ELF-1 (cell line): ENCODE results near the gene SPTBN1.
A peak's percentile ranks its signal among the peaks of the same experiment; 100 is the strongest.
"Not testable (repeated sequence)": the region's sequence is repeated elsewhere in the genome, so short reads cannot be mapped to it uniquely, and the experiment has no call there.

Experiments
- DNase-seq: peaks from one replicate; pipeline ENCODE4 v3.0.0-alpha.2; 2016; ENCODE audit warnings: low read depth, low spot score

The SPTBN1 gene

DNA sequence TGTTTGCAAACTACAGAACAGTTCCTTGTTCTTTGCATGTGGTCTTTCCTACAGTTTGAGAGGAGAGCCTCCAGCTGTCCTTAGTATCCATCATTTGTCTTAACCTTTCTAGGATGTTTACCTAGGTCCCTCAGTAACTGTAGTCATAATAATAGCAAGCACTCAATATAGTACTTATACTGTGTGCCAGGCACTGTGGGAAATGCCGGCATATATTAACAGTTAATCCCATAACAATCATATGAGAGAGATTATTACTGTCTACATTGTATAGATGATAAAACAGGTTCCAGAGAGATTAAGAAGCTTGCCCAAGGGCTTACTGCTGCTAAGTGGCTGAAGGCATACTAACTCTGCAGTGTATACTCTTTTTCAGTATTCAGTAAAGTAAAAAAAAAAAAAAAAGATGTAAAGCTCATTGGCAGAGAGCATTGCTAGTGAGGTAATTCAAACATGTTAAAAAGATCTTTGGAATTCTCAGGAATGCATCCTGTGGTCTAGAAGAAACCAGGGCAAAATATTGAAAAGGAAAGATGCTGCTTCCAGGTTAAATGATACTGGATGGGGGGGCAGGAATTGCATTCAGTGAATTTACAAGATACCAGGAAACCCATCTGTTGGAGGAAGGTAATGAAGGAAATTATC is 72.3 kb downstream of the SPTBN1 start:
- no peak for DNase-seq

DNA sequence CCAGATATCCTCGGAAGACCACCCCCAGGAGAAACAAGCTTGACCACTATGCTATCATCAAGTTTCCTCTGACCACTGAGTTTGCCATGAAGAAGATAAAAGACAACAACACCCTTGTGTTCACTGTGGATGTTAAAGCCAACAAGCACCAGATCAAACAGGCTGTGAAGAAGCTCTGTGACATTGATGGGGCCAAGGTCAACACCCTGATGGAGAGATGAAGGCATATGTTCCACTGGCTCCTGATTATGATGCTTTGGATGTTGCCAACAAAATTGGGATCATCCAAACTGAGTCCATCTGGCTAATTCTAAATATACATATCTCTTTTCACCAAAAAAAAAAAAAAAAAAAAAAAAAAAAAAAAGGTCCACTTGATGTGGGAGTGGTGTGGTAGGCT is 73.4 kb downstream of the SPTBN1 start:
- not testable (repeated sequence) for DNase-seq

DNA sequence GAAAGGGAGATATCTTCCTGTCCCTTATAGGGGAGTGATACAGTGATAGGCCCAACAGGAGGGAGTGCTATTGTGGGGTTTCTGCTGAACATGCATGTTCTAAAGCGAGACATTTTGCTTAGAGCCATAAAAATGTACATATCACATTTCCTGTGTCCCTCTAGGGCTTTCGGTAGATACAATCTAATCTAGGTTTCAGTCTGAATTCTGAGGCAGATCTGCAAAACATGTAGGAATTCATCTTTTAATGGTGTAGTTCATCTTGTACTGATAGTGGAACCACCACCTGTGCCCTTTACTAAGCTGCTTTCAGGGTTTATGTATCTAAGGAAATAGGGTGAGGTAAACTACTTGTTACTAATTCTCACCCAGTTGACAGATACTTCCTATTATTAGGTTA is 73.8 kb downstream of the SPTBN1 start:
- DNase-seq = no peak

DNA sequence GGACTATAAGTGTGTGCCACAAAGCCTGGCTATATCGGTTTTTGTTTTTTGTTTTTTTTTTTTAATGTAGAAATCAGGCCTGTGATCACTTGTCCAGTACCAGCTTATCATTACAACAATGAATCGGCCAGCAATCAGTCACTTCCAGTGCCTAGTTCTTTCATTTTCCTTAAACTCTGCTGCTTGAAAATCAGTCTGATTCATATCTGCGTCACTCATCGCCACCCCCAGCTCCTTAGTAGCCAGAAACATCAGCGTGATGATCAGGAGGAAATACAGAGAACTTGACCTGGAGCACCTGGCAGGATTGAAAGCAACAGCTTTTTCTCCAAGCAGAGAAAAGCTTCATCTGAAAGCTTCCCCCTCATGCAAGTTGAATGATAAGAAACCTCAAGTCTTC is 75.4 kb downstream of the SPTBN1 start:
- DNase-seq = no peak

DNA sequence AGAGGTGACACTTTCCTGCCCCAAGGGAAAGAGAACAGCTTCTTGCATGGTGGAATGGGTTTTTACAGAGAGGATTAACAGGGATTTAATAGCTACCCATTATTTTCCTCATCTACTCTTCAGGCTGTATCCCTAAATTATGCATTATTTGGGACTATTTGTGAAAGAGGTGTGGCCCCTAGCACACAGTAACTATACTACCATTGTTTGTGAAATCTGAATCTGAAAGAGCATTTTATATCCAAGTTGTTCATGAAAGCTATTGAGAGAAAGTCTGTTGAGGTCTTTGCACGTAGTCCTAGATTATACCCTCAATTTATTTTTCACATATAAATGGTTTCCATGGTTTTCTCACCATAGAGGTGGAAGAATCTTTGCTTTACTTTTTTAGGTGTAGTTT is 78.1 kb downstream of the SPTBN1 start:
- no peak for DNase-seq

DNA sequence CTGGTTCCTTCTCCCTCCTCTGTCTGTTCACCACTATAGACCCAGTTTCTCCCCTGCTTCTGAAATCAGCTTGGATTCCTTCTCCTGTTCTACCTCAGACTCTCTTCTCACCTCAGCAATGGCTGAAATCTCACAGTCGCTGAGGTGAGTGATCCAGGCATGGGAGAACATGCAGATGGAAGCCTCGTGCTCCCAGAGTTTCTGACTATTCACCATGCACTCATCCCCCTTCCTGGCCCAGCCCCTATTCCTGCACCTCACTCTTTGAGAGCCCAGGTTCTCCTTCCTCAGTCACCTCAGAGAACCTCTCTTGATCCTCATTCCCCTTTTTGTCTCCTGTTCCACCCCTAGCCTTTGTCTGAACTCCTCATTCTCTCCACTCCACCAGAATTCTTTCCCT is 78.5 kb downstream of the SPTBN1 start:
- no peak for DNase-seq

DNA sequence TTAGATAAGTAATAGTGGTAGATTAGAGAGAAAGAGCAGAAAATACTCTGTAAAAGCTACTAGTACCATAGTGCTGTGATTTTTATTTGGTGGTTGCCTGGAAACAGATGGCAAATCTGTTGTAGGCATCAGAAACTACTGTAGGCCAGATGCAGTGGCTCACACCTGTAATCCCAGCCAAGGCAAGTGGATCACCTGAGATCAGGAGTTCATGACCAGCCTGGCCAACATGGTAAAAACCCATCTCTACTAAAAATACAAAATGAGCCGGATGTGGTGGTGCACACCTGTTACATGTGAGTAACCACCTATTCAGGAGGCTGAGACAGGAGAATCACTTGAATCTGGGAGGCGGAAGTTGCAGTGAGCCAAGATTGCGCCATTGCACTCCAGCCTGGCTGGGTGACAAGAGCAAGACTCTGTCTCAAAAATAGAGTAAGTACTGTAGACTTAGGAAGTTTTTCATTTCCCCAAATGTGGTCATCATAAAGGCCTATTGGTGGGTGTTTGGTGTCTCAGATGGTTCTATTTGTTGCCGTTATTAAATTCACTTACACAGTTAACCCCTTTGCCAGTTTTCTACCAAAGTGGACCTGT is 79.6 kb downstream of the SPTBN1 start:
- DNase-seq = no peak

DNA sequence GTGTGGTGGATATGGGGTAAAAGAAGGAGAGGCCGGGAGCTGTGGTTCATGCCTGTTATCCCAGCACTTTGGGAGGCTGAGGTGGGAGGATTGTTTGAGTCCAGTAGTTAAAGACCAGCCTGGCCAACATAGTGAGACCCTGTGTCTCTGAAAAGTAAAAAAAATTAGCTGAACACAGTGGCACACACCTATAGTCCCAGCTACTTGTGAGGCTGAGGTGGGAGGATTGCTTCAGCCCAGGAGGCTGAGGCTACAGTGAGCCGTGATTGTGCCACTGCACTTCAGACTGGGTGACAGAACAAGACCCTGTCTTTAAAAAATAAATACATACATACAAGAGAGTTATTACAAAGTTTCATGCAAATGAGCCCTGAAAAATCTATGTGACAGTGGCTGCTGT is 80.6 kb downstream of the SPTBN1 start:
- no peak for DNase-seq

DNA sequence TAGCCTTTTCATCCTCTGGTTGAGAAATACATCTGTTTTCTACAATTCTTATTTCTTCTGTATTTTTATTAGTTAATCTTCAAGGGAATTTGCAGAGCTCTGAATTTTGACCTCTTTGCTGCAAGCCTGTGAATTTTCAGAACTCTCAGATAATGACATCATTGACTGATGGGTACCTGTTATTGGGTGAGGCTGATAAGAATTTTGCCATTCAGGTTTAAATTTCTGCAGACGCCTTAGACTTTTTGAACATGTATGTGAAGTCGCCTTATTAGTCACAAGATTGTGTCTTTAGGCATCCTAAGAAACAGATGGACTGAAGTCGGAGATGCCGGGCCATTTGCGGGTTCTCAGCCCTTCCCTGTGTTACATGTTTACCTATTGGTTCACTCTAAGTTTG is 82.4 kb downstream of the SPTBN1 start:
- DNase-seq = no peak

DNA sequence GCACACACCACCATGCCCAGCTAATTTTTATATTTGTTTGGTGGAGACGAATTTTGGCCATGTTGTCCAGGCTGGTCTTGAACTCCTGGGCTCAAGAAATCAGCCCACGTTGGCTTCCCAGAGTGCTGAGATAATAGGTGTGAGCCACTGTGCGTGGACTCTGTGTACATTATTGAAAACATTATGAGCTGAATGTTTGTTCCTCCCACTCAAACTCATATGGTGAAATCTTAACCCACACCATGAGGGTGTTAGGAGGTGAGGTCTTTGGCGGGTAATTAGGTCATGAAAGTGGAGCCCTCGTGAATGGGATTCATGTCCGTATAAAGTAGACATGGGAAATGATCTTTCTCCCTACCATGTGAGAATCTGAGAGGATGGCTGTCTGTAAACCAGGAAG is 83.6 kb downstream of the SPTBN1 start:
- DNase-seq = no peak

DNA sequence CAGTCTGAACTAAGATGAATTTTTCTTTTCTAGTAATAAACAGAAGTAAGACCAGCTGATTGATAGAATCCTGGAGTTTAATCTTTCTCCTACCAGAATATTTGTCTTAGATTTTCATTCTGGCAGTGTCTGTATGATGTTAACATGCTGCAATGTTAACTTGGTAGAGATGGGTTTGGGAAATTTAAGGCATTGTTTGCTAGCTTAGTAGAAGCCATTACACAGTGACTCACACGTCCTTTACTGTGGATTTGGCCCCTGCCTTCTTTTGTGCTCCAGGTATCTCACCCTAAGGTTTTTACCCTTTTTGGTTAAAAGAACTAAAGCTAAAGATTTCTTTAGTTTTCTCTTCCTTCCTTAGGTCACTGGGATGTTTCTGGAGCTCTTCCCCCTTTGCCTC is 84.1 kb downstream of the SPTBN1 start:
- DNase-seq = no peak

DNA sequence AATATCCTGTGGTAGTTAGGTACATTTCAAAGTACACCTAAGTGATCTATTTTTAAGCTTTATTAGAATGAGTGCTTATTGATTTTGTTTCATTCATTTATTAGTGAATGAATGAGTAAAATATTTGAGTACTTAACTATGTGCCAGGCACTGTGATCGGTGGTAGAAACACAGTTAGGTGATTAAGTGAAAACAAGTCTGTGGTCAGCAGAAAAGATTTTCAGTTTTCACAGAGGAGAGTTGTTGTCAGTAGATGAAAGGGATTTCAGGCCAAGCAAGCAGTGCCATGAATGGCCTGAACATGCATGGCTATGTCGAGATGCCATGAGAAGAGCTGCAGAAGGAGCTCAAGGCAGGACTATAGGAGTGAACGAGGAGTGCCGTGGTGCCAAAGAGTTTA is 85.9 kb downstream of the SPTBN1 start:
- DNase-seq = no peak

DNA sequence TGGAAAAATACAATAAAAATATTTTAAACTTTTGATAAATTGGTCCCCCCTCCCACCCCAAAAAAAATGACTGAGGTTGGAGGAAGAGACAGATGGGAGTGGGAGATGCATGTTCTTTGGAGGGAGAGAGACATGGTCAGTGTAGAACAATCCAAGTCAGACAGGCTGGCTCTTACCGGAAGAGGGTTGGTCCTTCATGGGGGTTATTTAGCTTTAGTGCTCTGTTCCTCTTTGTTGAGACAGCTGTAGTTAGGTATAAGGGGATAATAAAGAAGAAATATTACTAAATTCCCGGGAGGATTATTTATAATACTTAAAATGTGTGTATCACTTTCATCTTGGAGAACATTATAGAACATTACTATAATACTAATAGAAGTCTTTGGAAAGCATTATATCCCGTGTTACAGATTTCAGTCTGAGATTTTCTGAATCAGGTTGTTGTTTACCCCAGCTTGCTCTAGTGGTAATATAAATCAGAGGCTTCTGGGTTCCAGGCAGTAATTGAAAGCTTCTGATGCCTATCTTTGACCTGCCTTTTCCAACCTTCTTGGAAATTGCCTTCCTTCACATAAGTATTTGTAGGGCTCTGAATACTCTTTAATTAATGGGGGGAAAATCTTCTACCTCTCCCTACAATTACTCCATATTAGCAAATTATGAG is 87.7 kb downstream of the SPTBN1 start:
- DNase-seq = no peak

DNA sequence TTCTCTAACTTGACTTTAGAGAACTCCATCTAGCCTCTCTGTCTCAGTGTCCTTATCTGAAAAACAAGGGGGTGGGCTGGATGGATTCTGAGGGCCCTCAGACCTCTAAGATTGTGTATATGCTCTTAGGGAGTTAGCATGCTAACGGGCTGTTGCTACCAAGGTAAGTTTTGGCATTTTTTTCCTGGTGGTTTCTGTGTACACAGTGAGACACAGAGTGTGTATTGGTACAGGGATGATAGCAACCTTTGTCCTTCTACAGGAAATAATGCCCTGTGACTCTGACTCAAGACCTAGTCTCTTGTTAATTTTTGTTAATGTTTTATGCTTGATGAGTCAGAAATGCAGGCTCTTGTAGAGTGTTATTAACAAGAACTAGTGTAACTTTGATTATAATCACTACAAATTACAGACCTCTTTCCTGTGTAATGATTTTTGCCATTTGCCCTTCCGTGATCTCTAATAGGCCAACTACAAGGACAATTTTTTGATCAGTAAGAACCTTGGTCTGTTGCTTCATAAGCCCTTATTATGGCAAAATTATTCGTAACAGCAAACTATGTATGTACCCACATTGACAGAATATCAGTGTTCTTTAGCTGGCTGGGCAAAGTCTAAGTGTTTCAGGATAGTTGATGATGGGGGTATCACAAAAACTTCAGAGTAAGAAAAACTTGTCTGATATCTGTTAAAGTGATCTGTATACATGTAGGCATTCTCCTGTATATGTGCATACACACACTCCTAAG is 89.7 kb downstream of the SPTBN1 start:
- DNase-seq = no peak

DNA sequence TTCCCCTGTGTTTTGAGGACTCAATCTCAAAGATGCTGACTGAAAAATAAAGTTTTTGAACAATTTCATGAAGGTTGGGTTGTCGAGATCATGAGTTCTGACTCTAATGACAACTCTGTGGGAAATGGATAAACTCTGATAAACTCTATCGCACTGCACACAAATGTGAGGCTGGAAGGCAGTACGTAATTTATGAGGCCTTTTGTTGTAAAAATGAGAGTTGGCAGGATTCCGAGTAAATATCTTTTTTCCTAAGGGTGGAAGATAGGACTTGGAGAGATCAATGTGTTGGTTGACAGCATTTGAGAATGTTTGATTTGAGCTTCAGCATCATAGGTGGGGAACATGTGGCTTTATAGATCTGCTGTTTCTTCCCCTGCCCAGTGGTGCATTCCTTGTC is 90.4 kb downstream of the SPTBN1 start:
- no peak for DNase-seq

DNA sequence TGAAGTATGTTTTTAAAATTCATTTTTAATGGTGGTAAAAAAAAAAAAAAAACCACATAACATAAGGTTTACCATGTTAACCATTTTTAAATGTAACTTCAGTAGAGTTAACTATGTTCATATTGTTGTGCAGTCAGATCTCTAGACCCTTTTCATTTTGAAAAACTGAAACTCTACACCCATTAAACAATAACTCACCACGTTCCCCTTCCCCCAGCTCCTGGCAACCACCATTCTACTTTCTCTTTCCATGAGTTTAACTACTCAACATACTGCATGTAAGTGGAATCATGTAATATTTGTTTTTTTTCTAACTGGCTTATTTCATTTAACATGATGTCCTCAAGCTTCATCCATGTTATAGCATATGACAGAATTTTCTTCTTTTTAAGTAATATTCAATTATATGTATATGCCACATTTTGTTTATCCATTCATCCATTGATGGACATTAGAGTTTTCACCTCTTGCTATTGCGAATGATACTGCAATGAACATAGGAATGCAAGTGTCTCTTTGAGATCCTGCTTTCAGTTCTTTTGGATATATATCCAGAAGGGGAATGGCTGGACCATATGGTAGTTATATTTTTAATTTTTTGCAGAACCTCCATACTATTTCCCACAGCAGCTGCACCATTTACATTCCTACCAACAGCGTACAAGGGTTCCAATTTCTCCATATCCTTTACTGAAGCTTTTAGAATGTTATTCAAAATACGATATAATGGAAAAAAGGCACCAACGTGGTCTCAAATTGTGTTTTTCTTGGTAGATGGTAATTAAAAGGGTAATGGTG is 91.0 kb downstream of the SPTBN1 start:
- DNase-seq = no peak

DNA sequence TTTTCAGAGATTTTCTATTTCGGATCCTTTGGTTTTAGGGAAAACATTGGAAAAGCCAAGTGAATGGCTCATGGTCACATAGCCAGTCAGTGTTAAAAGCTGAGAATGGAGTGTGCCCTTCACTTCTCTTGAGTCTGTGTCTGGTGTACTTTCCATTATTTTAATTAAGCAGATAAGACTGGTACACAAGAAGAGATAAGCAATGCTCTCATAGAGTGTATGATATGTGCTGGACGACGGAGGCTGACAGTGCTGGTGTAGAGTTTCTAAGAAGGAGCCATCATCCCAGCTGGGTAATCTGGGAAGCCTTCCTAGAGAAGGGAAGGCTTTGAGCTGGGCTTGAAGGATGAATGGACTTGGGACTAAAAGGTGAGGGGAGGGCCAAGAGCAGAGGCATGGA is 93.3 kb downstream of the SPTBN1 start:
- DNase-seq = no peak

DNA sequence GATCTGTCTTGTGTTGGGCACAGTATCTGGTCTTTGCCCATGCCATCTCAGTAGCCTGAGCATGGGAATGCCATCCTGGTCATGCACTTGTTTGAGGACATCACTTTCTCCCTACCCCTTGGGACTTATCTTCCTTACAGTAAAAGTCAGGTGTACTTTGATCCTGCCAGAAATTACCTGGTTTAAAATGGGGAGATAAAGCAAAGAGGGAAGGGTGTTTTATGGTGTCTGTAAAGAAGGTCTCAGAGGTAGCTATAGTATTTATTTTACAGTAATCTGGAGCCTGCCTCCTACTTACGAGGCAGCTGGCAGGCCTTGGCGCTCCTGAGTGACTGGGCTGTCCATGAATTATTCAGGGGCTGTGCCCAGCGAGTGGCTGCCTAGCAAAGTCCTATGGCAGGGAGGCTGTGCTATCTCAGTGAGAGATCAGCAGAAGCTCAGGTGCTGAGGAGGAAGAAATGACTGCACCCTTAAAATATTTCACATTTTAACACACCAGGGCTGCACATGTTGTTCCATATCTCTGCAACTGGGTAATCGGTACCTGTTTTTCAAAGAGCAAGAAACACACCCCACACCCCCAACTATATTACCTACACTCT is 93.9 kb downstream of the SPTBN1 start:
- DNase-seq = no peak

DNA sequence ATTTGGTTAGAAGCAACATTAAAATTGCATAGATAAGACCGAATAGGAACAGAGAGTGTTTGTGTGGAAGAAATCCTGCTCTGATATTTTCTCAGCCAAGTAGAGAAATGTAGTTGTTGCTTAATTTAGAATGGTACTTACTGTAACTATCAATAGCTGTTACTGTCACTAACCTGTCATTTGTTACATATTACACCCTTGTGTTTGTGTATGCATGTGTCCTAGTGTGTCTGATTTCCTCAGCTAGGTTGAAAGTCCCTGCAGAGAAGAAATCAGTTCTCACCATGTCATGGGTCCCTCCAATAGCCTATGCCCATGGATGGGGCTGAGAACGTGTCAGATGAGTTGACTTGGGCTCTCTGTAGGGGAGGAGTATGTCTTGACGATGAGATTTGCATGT is 94.4 kb downstream of the SPTBN1 start:
- DNase-seq = no peak

DNA sequence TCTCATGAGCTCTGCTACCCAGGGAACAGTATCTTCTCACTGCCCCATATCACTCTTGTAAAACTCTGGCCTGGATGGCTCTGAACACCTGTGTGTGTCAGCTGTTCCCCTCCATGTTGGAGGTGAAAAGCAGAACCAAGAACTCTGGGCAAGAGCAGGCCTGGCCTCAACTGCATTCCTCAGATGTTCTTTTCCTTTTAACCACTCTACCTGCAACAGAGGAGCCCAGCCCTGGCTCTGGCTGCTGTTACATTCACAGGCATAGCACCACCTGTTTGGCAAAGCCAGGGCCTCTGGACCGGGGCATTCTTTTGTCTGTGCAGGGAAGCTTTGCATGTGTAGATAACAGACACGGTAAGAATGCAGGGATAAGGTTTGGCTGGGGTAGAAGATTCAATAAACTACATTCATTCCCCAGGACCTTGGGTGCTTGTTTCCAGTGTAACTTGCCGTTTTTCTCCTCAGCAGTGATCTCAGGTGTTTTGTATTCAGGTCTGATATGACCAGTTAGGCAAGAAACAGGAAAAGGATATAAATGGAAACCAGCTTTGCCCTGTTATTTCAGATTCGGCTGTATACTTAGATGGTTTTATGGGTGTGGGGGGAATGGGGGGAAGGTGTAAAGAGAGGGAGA is 95.1 kb downstream of the SPTBN1 start:
- DNase-seq = peak; percentile 57

DNA sequence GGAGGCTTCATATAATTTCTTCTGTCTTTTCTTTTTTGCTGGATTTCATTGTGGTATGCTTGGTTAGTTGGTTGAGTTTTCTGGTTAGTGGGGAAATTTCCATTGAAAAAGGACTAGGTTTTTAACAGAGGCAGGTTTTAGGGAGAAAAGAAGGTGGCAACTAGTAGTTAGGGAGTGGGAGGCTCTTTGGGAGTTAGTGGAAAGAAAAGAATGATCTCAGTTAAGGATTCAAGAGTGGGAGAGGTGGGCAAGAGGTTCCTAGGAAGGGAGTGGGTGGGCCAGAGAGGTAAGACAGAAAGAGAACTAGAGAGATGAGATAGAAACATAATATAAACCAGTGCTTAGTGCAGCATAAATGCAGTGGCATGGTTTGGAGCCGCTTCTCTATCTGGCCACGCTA is 96.9 kb downstream of the SPTBN1 start:
- no peak for DNase-seq
